Activated CD4-positive, alpha-beta T cell treated with anti-CD3 and anti-CD28 coated beads for 48 hours (primary cell): ENCODE results near the gene SEL1L3.
"Not testable (repeated sequence)": the region's sequence is repeated elsewhere in the genome, so short reads cannot be mapped to it uniquely, and the experiment has no call there.

Experiments used
- DNase-seq: peaks from one replicate; pipeline ENCODE4 v3.0.0-alpha.2; 2020

The SEL1L3 gene

DNA sequence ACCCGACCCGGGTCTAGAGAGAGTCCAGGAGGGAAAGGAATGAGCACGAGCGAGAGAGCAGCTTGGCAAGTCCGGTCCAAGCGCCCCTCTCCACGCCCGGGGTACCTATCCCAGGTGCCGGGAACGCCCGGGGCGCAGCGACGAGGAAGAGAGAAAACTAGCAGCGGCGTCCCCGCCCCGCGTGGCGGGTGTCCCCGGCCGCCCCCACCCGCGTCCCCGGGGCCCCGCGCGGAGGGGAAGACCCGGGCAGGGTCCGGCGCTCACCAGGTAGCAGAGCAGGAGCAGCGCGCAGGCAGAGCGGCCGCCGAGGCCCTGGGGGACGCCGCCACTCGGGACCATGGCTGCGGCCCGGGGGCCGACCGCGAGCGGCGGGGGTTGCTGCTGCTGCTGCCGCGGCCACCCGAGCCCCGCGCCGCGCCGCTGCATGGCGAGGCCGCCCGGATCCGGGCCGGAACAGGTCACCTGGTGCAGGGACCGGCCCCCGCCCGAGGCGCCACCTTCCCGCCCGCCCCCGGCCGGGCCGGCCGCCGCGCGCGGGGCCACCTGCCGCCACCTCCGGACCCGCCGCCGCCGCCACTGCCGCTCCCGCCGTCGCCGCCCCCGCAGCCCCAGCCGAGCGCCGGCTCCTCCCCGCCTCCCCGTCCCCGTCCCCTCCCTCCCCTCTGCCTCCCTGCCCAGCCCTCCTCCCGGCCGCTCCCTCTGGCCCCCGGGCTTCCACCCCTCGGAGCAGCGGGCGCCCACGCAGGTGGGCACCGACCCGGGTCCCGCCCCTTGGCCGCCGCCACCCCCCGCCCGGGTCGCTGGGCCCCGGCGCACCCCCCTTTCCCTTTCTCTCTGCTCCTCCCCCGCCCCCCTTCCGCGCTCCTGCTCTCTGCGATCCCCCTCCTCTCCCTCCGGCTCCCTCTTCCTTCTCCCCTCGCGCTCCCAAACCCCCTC, at the start of gene SEL1L3:
SEL1L3 (minus strand) TSS at position 578 of the 936 bp plus-strand sequence; CDS start at position 426, 152 bp downstream.
- peak; percentile 69 for DNase-seq

DNA sequence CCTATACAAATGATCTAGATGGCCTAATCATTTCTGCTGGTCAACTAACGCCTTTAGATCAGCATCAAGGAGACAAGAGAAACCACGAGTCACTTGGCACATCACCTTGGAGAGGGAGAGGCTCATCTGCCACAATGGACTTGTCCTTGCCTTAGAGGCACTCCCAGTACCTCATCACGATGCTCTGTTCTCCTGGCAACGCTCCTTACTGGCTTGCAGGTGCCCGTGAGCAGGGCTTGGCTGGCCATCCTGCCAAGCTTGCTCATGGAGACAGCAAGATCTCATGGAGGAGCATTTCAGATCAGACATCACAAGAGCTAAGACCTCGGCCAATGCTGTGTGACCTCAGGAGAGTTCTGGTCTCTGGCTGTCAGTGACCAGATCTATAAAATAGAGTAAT, 48.6 kb upstream of the SEL1L3 start:
- no peak for DNase-seq

DNA sequence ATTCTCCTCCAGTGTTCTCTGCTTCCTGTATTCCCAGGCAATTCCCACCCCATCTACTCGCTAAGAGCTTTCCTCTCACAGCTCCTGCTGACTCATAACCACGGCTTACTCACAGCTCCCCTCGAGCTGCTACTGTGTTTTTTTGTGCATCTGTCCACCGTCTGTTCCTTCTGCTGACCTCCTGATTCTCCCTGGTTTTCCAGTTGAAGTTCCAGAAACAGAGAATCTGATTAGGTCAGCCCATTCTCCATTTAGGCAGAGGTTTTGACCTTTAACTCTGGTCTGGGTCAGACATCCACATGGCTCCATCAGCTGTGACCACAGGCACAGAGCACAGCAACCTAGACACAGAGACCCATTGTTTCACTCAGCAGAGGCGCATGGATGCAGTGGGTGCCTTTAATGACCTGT, 45.7 kb upstream of the SEL1L3 start:
- DNase-seq: no peak

DNA sequence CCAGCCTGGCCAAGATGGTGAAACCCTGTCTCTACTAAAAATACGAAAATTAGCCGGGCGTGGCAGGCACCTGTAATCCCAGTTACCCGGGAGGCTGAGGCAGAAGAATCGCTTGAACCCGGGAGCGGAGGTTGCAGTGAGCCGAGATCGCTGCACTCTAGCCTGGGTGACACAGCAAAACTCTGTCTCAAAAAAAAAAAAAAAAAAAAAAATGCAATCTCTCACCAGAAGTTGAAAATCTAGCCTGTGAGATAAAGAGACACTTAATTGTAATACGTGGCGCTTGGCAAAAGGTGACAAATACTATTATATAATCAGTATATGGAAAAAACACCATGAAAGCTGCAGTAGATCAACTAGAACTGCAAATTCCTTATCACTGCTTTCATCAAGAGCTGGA, 43.3 kb upstream of the SEL1L3 start:
- DNase-seq: not testable (repeated sequence)

DNA sequence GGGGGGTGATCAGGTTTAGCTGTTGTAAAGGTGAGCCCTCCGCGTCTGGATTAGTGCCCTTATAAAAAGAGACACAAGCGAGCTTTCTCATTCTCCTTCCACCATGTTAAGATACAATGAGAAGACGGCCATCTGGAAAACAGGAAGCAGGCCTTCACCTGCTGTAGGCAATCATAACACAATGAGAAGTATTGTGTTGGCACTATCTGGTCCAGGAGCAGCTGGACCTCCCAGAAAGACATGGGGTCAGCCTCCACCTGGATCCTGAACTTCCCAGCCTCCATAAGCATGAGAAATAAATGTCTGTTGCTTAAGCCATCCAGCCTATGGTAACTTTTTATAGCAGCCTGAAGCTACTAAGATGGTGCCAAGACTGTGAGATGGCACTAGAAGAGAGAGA, 42.6 kb upstream of the SEL1L3 start:
- no peak for DNase-seq

DNA sequence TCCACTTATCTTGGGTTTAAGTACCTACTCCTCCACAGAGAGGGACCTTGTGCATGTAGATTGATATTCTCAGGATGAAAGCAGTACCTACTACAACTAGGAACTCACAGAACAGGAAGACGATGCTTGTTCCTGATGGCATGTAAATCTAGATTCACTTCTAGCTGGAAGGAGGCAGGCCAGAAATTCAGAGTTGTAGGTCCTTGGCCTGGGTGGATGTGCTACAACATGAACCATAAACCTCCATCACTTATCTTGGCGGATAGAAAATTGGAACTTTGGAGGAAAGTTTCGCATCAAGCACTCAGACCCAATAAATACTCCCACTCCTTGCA, 41.9 kb upstream of the SEL1L3 start:
- DNase-seq: no peak

DNA sequence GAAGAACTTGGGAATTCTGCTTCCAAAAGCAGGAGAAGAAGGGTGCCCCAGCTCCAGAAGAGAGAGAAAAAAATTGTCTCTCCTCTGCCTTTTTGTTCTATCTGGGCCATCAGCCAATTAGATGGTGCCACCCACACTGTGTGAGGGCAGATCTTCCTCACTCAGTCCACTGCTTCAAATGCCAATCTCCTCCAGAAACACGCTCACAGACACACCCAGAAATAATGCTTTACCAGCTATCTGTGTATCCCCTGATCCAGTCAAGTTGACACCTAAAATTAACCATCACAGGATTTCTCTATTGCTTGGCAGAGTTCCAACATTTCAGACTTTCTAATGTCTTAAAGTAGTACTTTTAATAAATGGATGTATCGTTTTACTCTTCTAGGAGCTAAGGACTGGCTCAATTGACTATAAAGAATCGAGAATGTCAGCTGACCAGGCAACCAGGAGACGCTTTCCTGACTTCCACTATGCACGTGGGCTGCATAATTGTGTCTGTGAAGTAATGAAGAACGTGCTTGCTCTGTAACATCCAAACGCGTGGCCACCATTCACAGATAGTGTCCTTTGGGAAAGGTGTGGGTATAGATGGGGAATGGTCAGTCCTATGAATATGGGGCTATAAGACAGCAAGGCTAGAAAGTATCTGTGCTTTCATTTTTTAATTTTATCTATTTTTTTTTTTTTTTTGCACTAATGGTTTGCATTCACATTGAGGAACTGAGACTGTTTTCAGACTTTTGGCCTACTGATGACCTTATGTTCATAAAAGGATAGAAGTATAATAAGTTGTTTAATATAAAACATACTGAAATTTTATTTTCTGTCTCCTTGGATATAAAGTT, 41.3 kb upstream of the SEL1L3 start:
- no peak for DNase-seq

DNA sequence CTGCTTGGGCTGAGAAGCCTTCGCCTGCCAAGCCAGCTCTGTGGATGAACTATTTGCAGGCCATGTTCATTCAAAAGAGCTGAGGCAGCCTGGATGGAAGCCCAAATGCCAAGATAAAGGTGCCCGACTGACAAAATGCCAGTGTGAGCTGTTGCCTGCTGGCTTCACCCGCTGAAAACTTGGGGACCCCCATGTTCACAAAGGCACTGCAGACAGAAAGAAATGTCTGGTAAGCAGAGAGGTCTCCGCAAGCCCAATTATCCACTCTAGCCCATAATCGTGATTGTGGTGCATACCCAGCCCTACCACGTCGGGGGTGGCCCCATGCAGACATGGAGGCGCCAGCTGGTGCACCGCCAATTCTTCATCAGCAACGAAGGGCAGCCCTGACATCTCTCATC, 38.2 kb upstream of the SEL1L3 start:
- no peak for DNase-seq

DNA sequence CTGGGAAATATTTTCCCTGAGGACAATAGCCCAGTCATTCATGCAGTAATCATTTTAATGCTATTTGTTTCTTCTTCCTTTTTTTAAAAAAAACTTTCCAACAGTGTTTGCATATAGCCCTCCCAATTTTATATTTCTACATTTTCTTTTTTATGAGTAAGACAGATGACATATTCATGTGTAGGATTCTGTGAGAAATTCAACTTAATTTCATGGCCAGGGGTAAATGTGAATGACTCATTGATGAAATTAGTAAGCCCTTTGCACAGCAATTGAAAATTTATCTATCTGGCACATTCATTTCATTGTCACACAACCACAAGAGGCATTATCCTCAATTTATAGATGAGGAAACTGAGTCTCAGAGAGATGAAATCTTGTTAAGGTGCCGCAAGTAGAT, 37.5 kb upstream of the SEL1L3 start:
- no peak for DNase-seq

DNA sequence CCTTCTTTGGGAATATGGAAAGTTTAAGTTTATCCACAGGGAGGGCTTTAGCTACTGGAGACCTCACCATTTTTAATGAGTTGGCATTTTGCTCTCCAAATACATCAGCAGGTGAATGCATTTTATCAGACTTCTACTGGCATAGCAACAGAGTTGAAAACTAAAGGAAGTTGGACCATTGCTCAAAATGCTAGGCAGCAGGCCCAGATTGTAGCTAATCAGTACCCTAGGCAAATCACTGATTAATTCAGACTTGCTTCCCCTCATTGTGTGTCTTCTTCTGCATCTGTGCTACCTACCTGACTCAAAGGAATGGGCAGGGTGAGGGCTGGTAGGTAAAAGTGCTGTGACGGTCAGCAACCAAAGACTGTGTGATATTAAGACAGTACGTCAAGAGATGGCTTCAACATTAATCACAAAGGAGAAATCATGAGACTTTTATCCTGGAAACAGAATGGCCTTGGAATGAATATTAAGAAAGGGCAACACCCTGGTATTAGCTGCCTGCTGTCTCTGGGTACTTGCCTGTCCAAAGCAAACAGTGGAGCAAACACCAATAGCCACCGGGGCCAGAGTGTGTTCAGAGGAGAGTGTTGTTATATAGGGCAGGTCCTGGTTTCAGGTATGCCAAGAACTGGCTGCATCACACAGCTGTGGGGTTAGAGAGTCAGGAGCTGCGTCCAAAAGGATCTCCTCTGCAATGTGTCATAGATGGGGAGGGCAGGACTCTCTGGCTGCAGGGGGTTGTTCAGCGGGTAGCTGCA, 34.2 kb upstream of the SEL1L3 start:
- no peak for DNase-seq

DNA sequence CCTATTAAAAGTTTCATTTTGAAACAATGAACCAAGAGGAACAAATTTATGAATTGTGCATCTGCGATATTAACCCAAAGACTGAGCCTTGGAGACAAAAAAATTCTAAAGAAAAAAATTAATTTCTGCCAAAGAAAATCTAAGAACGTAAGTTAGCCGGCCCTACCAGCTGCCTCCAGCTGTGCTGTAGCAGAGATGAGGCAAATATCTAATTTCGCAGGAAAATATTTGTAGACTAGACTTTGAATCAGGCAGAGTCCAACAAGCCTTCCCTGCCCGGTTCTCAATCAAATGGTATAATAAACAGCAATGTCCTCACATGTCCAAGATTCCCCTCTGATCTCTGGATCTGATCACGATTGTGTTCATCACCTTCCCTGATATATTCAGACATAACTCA, 30.0 kb upstream of the SEL1L3 start:
- no peak for DNase-seq

DNA sequence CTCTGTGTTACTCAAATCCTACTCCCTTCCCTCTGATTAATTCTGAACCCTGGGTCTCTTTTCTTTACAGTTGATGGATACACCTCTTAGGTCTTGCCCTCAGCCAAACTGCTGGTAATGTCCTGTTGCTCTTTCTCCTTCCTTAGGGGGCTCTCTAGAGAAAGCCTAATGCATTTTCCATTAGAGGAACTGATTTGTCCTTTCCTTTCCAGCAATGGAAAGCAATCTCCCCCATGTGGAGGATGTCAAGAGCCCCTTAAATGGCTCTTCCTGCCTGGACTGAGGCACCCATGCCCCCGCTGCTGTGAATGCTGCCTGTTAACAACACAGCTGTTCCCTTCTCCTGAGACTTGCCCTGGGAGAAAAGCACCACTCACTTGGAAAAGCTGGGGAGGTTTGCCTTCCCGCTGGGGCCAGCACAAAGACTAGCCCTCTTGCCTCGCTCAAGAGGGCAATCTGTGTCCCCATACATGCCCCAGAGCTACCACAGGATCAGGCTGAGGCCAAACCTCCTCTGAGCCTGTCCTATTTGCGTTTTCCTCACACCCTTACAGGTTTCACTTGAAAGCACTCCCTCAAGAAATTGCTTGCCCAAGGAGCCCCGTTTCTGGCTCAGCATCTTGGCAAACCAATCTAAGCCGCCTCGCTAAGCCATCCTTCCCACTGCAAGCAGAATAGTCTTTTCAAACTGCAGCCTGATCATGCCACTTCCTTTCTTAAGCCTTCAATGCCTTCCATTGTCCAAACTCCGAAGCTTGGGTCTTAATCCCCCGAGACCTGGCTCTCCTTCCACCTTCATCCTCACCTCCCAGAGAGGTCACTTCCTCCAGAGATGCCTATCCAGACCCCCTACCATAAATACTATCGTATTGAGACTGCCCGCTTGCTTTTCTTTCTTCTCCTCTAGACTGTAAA, 28.0 kb upstream of the SEL1L3 start:
- DNase-seq: no peak

DNA sequence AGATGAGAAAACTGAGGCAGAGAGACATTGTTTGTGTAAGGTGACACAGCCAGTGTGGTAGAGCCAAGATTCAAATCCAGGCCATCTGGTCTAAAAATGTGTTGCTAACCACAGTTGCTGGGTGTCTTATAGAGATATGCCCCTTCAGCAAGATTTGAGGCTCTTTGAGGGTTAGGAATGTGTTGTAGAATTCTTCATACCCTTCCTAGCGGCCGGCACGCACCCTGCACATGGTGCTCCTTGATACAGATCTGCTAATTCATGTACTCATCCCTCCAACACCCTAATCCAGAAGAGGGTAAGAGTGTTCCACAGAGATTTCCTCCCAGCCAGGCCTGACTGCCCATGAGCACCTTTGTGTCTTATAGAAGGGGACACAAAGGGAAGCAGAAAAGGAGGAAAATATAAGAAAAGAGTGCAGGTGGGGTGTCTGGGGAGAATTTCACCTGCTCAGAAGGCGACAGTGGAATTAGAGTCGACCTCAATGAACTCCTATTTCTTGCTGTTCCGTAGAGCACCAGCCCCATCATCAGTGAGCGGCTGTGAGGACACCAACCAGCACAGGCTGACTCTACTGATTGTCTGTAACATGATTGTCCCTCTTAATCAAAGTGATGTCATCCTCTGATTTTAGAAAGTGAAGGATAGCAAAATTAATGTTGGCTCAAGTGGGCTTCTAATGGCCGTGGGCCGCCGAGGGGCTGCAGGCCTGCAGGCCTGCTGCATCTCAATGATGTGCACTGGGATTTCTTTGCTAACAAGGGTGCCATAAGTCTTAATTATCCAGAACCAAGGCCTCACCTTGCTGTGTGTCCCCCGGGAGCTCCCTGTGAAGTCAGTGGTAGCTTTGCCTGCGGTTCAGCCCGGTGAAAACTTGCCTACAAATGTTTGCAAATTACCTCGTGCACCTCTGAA, 27.1 kb upstream of the SEL1L3 start:
- DNase-seq: no peak

DNA sequence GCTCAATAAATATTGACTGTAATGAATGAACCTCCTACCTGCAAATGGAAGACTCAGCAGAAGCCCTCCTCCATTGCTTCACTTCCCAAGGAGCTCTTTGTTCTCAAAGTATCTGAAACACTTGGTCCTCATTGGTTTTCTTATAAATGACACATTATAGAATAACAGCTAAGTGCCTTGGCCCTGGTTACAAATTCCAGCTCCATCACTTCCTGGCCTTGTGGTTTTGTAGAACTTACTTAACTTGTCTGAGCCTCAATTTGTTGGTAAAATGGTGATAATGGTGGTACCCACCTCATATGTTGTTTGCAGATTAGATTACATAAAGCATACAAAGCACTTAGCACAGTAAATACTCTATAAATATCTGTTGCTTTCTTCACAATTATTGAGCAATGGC, 26.0 kb upstream of the SEL1L3 start:
- no peak for DNase-seq

DNA sequence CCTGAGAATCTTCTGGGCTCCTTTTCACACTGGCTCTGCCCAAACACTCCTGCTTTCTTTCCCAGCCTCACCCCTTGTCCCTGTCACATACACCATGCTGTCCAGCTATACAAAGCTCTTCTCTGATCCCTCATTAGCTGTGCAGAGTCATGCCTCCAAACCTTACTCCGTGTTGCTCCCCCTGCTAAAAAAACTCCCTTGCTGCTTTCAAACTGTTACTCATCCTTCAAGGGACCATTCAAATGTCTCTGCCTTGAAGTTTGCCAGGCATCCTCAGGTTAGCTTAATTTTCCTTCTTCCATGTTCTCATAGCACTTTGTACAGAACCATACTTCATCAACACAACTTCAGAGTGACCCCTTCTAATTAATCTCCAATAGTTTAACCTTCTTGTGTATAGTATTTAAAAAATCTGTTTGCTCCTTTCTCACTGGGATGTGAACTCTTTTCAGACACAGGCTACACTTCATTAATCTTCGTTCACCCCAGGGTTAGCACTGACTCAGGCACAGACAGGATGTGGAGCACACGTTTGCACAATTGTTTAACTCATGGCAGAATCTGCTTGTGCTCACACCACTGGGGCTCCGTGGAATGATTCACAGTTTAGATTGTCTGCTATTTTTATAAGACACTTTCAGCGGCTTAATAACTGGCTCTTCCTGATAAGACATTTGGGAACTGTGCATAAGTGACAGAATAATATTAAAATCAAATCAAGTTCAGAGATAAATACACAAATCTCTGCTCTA, 21.4 kb upstream of the SEL1L3 start:
- DNase-seq: no peak

DNA sequence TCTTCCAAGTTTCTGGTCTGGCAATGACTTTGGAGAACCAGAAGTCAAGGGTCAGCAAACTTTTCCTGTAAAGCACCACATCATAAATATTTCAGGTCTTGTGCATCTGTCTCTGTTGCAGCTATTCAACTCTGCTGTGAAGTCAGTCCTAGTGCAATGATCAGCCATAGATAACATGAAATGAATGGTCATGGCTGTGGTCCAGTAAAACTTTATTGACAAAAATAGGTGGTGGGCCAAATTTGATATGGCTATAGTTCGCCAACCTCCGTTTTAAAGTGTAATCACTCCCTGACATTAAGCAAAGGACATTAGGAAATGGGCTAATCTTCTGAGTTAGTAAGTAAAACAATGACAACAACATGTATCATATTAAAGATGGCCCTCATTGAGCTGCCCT, 20.8 kb upstream of the SEL1L3 start:
- DNase-seq: no peak

DNA sequence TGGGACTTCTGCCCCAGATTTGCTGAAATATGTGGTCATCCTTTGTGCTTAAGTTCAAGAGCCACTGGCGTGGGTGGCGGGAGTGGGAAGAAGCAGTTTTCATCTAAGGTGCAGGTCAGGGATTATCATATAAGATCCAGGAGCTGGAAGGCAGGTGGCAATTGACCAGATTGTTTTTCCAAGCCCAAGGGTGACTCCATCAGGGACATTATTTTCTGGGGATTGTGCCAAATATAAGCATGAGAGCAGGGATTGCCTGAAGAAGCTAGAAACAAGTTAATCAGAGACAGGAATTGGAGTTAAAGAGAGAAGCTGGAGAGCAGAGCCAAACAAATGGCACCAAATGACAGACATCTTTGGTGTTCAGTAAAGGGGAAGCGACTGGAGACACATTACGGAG, 19.4 kb upstream of the SEL1L3 start:
- no peak for DNase-seq

DNA sequence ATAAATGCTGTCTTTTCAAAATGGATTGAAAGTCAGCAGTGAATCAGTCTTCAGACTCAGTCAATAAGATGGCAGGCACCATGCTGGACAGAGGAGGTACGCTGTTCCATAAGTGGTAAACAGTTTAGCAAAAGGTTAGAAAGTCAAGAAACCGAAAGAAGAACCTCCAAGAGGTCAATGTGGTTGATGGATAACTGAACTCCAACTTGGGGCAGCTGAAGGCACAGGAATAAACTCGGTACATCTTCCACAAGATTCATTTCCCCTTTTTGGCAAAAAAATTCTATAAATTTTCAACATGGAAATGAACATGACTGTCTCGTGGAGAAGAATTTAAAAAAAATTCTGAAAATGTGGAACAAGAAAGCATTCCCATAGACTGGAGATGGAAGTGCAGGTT, 18.4 kb upstream of the SEL1L3 start:
- DNase-seq: no peak

DNA sequence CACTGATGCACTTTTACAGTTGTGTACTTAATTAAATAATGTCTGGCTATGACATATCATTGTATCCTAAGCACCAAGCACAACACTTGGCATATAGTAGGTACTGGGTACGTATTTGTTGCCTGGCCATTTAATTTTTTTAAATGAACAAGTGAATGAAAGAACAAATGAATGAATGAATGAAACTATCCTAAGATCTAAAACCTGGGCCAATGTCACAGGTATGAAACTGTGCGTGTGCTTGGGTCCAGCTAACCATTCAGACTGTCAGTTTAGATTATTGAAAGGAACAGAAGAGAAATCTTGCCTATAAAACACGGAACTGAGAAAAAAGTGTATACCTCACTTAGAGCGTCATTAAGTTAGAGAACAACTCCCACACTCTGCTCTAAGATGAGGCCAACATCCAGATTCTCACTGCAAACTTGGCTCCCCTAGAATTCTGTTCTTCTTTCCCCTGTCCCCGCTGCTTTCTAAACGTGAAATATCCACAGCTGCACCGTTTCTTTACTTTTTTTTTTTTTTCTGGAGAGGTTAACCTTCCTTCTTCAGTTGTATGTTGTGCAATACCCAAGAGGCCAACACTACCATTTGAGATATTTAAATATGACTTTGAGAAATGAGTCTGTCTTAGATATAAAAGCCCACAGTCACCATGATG, 17.3 kb upstream of the SEL1L3 start:
- no peak for DNase-seq

DNA sequence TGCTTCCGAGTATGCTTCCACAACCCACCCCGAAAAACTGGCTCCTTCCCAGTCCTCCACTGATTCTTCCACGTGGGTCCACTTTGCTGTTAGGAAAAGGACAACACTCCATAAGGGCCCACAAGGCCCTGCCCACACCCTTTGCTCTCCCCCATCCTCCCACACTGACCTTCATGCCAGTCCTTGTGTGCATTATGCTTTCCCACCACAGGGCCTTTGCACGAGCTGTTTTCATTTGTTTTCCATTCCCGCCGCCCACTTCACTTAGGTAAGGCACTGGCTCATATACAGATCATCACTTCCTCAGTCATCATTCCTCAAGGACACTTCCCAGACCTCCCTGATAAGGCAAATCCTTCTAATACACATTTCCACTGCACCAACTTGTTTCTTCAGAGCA, 16.8 kb upstream of the SEL1L3 start:
- DNase-seq: no peak
